HL-60/S4 treated with retinoic acid at 250 ng/mL for 4 days and 3 days (cell line): ENCODE results near the gene SFTPA1.
"Not testable (repeated sequence)": the region's sequence is repeated elsewhere in the genome, so short reads cannot be mapped to it uniquely, and the experiment has no call there.

Source experiments
- in situ Hi-C: fragments of 300-500 bp; cut with MboI; formaldehyde crosslinking; loops from 2 replicates; pipeline ENCODE4 v1.7.0; 2022; ENCODE audit warnings: low sequenced_read_pairs

SFTPA1 gene

DNA sequence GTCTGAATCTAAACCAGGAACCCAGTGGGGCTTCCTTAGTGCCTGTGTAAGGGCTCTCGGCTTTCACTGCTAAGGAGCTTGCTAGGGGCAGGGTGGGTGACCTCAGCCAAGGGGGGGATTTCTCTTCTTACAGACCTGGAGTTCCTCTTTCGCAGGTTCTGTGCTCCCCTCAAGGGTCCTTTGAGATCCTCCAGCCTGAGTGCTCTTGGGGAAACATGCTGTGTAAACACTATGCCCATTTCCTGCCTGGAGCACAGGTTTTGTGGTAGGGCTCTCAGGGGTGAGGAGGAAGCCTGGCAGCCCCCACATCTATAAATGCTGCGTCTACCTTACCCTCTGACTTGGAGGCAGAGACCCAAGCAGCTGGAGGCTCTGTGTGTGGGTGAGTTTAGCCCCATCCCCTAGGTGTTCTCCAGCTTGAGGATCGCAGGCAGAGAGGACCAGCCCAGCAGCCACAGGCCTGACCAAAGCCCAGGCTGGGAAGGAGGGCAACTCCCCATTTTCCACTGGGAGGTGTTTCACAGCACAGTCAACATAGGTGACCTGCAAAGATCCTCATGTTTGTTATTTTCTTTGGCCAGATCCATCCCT lies at the start of gene SFTPA1:
TSS of gene SFTPA1 (plus strand) at position 339 of the 591 bp plus-strand sequence. CDS start 887 bp downstream, outside the sequence.
- in situ Hi-C loops: no loop called here

DNA sequence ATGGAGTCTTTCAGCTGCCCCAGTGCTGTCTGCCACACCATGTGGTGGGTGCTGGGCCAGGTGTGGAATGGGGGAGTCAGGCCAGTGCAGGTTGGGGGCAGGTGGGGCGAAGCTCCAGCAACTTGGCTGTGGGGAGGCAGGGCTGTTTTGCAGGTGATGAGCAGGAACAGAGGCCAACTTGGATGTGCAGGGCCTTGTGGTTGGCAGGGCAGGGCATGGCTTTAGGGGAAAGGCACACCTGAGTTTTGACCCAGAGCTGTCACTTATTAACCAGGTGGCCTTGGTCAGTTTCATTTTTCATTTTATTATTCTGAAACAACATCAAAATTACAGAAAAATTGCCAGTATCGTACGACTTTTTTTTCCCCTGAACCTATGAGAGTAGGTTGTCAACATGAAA lies 49.5 kb upstream of the SFTPA1 start:
- in situ Hi-C loops: loop anchor here (25.0 kb wide), 1 partner anchor 701 kb away; no protein-coding TSS in a partner anchor

DNA sequence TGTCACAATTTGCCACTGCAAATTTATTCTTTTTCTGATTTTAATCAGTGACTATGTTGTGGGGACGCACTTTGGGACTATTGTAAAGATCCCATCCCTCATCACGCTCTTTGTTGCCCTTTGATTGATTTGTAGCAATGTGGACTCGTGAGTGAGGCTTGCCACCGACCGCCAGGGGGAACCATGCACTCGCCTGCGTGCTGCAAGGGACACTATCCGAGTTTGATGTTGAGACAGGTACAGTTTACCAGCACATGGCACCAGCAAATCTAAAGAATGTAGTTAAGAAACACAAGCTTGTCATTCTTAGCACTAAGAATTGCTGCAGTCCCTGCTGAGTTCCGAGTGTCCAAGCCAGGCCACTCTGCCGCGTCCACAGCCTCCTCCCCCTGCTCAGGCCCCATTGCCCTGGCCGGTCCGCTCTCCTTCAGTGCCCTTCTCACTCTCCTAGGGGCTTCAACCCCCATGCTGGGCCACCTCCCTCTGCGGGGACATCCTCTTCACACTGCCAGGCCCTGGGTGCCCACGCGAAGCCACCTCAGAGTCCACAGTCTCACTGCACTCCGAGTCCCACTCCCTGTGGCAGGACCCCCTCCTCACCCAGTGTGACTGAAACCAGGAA lies 48.5 kb upstream of the SFTPA1 start:
- in situ Hi-C loops: loop anchor here (25.0 kb wide), 1 partner anchor 700 kb away; no protein-coding TSS in a partner anchor

DNA sequence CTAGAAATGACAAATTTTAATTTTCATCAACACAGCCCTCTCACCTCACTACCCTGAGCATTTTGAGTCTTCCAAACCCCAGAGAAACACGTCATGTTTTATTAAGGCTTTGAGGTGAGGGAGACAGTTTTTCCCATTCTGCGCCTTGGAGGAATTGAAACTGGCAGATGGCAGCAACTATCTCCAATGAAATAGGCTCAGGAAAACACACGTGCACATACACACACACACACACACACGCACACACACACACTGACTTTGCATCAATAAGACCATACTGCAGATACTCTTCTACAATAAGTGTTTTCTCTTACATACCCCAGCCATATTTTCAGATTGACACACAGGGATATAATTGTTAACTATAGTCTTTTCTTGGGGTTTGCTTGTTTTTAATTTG lies 47.3 kb upstream of the SFTPA1 start:
- in situ Hi-C loops: loop anchor here (25.0 kb wide), 1 partner anchor 699 kb away; no protein-coding TSS in a partner anchor

DNA sequence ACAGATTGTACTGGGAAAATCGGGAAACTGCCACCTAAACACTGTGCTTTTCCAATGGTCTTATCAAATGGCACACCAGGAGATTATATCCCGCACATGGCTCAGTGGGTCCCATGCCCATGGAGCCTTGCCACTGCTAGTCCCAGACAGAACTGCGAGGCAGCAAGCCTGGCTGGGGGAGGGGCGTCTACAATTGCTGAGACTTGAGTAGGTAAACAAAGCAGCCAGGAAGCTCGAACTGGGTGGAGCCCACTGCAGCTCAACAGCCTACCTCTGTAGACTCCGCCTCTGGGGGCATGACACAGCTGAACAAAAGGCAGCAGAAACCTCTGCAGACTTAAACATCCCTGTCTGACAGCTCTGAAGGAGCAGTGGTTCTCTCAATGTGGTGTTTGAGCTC lies 40.1 kb upstream of the SFTPA1 start:
- in situ Hi-C loops: loop anchor here (25.0 kb wide), 1 partner anchor 692 kb away; no protein-coding TSS in a partner anchor

DNA sequence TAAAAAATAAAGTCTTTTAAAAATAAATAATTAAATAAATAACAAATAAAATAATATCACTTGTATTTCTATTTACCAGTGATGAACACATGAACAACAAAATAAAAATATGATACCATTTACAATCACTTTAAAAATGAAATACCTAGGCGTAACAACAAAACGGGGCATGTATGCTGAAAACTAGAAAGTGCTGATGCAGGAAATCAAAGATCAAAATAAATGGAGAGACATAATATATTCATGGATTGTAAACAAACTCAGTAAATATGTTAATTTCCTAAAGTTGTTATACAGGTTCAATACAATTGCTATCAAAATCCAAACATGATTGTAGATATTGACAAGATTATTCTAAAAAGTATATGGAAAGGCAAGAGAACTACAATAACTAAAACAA lies 31.4 kb upstream of the SFTPA1 start:
- in situ Hi-C loops: no loop called here

DNA sequence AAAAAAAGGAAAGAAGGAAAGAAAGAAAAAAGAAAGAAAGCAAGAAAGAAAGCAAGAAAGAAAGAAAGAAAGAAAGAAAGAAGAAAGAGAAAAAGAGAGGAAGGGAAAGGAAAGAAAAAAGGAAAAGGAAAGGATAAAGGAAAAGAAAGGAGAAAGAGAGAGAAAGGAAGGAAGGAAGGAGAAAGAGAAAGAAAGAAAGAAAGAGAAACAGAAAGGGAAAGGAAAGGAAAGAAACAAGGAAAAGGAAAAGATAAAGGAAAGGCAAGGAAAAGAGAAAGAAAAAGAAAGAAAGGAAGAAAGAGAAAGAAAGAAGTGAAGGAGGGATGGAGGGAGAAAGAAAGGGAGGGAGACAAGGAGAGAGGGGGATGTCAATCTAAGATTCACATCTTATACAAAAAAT lies 29.7 kb upstream of the SFTPA1 start:
- in situ Hi-C loops: no loop called here

DNA sequence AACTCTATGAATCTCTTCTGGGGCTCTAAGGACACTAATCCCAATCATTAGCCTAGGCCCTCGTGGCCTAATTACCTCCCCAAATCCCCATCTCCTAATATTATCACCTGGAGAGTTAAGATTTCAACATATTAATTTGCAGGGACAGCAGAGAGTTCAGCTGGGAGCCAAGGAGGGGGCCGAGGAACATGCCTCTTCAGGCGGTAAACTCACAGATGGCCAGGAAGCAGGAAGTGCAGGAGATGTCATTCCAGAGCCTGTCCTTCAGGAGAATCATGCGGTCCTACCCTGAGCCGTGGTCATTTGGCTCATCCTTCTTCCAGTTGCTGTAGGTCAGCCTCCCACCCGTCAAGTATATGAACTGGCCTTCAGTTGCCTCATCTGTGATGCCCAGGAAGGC lies 28.6 kb upstream of the SFTPA1 start:
- in situ Hi-C loops: no loop called here

DNA sequence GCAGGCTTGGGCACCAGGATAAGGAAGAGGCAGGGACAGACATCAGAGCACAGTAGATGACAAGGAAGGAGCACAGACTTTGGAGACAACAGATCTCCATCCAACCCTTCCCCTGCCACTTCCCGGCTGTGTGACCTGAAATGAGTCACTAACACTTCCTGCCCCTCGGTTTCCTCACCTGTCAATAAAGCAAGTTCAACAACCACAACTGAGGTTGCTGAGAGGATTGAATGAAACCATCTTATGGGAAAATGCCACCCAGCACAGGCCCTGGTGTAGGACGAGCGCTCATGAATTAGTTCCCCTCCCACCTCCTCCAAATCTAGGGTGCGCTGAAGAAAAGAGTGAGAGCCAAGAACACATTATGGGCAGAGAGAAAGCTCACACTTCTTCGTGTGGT lies 27.8 kb upstream of the SFTPA1 start:
- in situ Hi-C loops: not testable (repeated sequence)

DNA sequence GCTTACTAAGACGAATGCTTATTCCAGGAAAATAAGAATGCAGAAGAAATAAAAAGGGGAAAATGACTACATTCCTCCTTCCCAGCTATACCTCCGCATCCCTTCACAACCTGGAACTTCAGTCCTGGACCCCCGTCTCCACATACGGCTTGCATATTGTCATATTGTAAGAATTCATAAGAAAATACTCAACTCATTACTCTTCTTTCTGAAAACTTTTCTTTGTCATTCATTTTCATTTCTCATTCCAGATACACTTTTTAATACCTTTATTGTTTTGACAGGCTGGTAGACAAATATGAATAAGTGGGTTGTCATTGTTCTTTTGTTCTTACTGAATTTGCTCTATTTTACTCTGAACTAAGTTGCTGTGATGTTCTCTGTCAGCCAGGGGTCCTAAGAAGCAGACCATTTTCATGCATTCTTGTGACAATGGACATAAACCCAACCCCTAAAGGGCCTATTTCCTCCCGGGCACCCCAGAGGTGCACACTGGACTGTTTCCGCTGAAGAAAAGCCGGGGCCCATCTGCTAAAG lies 27.2 kb upstream of the SFTPA1 start:
- in situ Hi-C loops: no loop called here

DNA sequence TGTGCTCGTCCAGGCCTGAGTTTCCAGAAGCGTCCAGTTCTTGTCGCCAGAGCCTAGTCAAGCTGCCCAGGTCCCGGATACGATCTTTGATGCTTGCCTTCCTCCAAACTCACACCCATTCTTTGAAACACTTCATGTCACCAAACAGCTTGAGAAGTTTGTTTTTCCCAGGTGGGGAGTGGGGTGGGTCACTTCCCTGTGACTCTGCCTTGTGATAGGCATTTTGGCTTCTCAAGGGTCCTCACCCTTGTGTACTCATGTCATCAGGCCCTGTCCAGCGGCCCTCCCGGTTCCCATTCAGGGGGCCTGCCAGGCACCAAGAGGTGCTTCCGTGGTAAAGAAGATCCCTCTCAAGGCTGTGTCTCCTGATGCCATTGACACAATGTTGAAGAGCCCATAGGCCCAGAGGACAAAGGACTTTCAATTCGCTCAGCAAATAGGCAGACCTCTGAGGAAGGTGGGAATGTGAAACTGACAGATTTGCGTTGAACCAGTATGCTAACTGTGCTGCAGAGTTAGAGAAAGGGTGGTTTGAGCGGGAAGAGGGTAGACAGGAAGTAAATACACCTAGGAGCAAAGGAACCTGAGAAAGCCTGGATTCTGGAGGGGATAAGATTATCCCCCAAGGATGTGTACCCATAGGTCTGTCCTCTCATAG lies 24.7 kb upstream of the SFTPA1 start:
- in situ Hi-C loops: no loop called here

DNA sequence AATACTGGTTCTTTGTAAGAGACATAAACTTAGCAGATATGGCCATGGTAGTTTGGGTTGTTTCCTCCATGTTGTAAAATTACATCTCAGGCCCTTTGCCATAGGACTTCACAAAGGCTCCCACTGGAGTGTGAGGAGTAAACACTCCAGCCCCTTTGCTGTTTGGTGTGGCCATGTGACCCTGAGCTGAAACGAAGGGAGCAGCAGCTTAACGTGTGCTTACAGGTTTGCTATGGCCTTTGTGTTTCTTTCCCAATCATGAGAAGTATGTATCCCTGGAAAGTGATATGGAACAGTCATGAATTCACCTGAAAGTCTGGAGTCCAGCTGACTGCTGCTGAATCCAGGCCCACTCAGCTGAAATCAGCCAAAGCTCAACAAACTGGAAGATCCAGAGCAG lies 23.8 kb upstream of the SFTPA1 start:
- in situ Hi-C loops: no loop called here

DNA sequence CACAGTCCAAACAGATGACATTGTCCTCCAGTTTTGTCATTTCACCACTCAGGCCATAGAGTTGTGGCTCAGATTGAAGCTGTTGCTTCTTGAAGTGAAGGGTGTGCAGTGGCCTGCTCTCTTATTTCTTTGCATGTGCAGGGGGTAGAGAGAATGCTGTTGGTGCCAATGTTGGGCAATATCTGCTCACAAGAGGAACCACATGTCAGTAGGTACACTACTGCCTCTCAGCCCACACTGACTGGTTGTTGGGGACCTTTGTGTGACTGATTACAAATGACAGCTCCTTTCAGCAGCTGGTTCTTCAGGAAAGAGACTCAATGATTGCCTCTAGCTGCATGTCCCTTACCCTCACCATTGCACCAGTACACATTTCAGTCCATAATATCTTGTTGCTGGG lies 21.9 kb upstream of the SFTPA1 start:
- in situ Hi-C loops: no loop called here

DNA sequence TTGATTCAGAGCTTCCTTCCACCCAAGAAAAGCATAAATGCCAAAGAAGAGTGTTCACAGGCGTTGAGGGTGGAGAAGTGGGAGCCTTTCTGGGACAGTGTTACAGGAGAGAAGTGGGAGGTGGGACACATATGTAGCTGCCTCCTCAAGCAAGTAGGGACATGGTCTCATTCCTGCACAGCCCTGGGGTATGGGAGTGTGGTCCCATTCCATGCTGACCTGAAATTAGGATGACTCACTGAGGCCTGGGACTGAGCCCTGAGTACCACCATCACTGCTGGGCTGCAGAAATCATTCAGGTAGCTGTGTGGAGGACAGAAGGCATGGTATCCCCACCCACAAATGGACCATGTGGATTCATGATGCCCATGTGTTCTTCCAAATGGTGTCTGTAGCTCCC lies 17.4 kb upstream of the SFTPA1 start:
- in situ Hi-C loops: no loop called here

DNA sequence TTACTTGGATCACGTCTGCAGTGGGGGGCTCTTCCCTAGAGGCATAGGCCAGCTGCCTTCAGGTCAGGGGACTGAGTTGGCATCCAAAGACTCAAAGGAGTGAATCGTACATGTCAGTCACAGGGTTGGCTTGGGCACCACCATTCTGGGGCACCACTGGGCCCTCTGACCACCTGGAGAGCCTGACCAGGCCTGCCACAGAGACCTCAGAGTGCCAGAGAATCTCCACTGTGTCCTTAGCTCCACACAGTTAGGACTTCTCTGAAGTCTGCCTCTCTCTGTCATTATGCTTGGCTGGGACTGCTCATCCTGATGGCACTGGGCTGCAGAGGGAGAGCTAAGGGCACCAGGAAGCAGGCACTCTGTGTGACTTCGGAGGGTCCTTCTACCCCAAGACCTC lies 16.2 kb upstream of the SFTPA1 start:
- in situ Hi-C loops: not testable (repeated sequence)

DNA sequence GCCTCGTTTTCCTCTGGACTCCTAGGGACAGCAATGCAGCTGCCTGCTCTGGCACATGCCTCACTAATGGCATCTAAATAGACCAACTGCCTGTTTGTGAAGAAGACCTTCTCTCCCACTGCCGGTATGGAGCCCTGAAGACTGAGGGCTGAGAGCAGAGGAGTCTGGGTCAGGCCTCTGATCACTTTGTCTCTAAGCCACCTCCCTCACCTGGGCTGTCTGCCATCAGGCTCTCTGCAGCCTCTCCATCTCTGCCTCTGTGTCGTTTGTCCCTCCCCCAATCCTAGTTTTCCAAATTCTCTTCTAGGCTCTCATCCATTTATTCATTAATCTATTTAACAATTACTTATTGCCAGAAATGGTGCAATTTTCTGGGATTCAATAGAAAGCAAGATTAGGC lies 15.2 kb upstream of the SFTPA1 start:
- in situ Hi-C loops: no loop called here

DNA sequence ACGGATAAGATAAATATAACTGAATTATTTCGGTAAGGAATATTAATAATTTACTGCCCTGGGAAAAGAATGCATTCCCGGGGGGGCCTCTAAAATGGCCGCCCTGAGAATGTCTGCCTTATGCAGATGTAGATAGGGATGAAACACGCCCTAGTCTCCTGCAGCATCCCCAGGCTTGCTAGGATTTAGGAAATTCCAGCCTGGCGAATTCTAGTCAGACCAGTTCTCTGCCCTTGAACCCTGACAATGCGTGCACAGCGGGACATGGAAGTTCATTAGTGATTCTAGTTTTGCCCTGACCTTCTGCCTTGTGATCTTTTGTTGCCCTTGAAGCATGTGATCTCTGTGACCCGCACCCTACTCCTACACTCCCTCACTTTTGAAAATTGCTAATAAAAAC lies 11.1 kb upstream of the SFTPA1 start:
- in situ Hi-C loops: not testable (repeated sequence)

DNA sequence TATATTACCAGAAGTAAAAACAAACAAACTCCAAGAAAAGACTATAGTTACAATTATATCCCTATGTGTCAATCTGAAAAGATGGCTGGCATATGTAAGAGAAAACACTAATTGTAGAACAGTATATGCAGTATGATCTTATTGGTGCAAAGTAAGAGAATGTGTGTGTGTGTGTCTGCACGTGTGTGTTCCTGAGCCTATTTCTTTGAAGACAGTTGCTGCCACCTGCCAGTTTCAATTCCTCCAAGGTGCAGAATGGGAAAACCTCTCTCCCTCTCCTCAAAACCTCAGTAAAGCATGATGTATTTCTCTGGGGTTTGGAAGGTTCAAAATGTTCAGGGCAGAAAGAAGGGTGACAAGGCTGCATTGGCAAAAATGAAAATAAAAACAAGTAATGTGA lies 8.8 kb upstream of the SFTPA1 start:
- in situ Hi-C loops: no loop called here

DNA sequence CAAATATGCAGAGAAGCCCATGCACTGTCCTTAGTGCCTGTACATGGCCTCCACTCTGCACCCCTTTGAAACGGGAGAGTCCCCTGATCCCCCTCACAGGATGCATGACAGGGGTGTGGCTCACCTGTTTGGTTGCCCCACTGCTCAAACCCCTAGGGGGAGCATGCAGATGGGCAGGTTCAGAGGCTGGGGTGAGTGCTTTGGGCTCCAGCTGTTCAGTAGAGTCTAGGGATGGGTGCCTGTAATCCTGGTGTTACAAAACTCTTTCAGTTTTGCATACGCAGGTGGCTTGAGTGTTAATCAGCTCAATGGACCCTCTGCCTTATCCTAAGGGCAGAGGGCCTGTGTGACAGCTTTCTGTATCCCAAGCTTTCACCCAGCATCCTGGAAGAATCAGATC lies 7.8 kb upstream of the SFTPA1 start:
- in situ Hi-C loops: no loop called here

DNA sequence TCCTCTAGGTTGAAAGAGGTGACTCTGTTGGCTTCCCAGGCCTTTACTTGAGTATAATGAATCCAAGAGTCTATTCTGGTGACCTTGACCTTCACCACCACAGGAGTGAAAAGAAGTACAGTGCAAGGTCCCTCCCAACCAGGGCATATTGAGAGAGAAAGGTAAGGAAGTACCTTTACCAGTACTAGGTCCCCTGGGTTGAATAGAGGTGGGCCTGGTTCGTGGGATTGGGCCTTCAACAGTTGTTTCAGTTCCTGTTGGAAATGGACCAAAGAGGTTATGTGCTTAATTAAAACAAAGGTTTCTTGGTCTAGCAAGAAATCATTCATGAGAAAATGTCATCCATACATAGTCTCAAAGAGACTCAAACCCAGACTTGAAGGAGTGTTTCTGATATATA lies 6.4 kb upstream of the SFTPA1 start:
- in situ Hi-C loops: no loop called here

DNA sequence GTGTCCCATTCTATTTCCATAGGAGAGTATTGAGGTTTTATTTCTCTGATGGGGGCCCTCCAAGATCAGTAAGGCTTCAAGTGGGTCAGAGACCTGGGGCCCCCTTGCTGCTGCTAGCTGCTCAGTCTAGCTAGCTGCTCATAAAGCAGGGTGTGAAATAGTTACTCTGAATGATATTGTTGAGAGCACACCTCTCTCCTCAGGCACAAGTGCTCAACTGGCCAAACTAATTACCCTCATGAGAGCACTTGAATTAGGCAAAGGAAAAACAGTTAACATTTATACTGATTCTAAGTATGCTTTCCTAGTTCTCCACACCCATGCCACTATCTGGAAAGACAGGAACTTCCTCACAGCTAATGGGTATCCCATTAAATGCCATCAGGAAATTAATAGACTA lies 5.4 kb upstream of the SFTPA1 start:
- in situ Hi-C loops: no loop called here
